ENCODE data around the gene GOLM1.
"Not testable (repeated sequence)": the region's sequence is repeated elsewhere in the genome, so short reads cannot be mapped to it uniquely, and the experiment has no call there.

GOLM1 gene

GRCh38 chr9:86098824-86099700 lies at the start of gene GOLM1:
Gene GOLM1 (minus strand): TSS chr9:86099558. CDS start chr9:86079320, 20,238 bp downstream.
- peak; percentile 54 to 78 for DNase-seq

- not testable (repeated sequence) for DNase-seq
Measured at GRCh38 chr9:86146671-86147070, 47.3 kb upstream of the GOLM1 start.

GRCh38 chr9:86145960-86146359 lies 46.6 kb upstream of the GOLM1 start:
- not testable (repeated sequence) for DNase-seq

GRCh38 chr9:86142973-86143372 lies 43.6 kb upstream of the GOLM1 start:
- no peak for DNase-seq

- DNase-seq: peak in 1 of 2 experiments; percentile 31
Measured at GRCh38 chr9:86141843-86142242, 42.5 kb upstream of the GOLM1 start.

GRCh38 chr9:86135371-86135770 lies 36.0 kb upstream of the GOLM1 start:
- DNase-seq: no peak

- no peak for DNase-seq
Measured at GRCh38 chr9:86134361-86134760, 35.0 kb upstream of the GOLM1 start.

- DNase-seq: no peak
Measured at GRCh38 chr9:86128235-86128822, 29.0 kb upstream of the GOLM1 start.

- peak; percentile 90 to 93 for DNase-seq
Measured at GRCh38 chr9:86126998-86127972, 27.9 kb upstream of the GOLM1 start.

- peak in 1 of 2 experiments; percentile 57 for DNase-seq
Measured at GRCh38 chr9:86122311-86122710, 23.0 kb upstream of the GOLM1 start.

GRCh38 chr9:86119457-86119856 lies 20.1 kb upstream of the GOLM1 start:
- no peak for DNase-seq

GRCh38 chr9:86116425-86116824 lies 17.1 kb upstream of the GOLM1 start:
- no peak for DNase-seq

GRCh38 chr9:86115886-86116285 lies 16.5 kb upstream of the GOLM1 start:
- DNase-seq: no peak

- DNase-seq: no peak
Measured at GRCh38 chr9:86112057-86112456, 12.7 kb upstream of the GOLM1 start.

GRCh38 chr9:86102626-86103025 lies 3.3 kb upstream of the GOLM1 start:
- DNase-seq: no peak

GRCh38 chr9:86099701-86100364 lies 475 bp upstream of the GOLM1 start:
- peak in 1 of 2 experiments; percentile 22 for DNase-seq

GRCh38 chr9:86097510-86098224 lies 1.7 kb downstream of the GOLM1 start:
- peak in 1 of 2 experiments; percentile 59 for DNase-seq

GRCh38 chr9:86096386-86096785 lies 3.0 kb downstream of the GOLM1 start:
- DNase-seq: no peak

GRCh38 chr9:86093788-86094555 lies 5.4 kb downstream of the GOLM1 start:
- DNase-seq: peak in 1 of 2 experiments; percentile 45

- DNase-seq: no peak
Measured at GRCh38 chr9:86091477-86091876, 7.9 kb downstream of the GOLM1 start.

- peak; percentile 81 to 92 for DNase-seq
Measured at GRCh38 chr9:86082870-86083269, 16.5 kb downstream of the GOLM1 start.

All from NCI-H2081 (cell line).